Measurements from ENCODE around the gene TMEM248.
"Not testable (repeated sequence)": the region's sequence is repeated elsewhere in the genome, so short reads cannot be mapped to it uniquely, and the experiment has no call there.

DNA sequence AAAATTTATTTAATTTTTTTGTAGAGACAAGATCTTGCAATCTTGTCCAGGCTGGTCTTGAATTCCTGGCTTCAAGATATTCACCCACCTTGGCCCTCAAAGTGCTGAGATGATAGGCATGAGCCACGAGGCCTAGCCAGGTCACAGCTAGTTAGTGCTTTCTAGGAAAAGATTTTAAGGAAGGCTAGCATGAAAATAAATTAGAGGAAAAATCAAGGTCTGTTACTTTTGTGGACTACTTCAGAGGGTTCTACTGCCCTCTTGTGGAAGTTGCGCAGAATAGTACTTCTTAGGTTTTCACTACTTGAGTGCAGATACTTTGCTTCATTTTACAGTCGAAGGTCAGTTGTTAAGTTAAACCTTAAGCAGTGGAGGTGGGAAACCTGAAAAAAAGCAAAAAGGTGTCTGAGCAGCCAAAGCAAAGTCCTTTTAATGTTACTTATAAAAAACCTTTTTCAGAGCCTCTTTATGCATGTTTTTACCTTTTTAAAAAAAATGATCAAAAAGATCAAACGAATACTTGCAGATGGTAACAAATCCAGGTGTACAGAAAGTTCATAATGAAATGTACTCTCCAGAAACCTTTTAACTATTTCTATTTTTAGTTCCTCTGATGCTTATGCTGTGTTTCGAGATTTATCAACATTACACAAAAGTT, 79.7 kb downstream of the TMEM248 start:
- peak in 3 of 5 experiments; percentile 43 to 46 (median 45) for TF ChIP-seq CTCF (IDR thresholded peaks at IDR 0.05)
- not testable (repeated sequence) for TF ChIP-seq POLR2AphosphoS5 (IDR thresholded peaks at IDR 0.05); EP300 (IDR thresholded peaks at IDR 0.05; ENCODE audit: low read depth); POLR2A (IDR thresholded peaks at IDR 0.05)
